ENCODE data around the gene IMMT.
A peak's percentile ranks its signal among the peaks of the same experiment; 100 is the strongest.
"Not testable (repeated sequence)": the region's sequence is repeated elsewhere in the genome, so short reads cannot be mapped to it uniquely, and the experiment has no call there.

IMMT gene
- long read RNA-seq, partial matches to known transcripts: 19 of 61 reads
- long read RNA-seq, other reads (novel, unspliced or antisense): 39 of 61 reads

- peak within 1 kb of the TSS; percentile 96 for H3K27ac ChIP-seq (replicated peaks)
- peak within 1 kb of the TSS; percentile 85 for H3K4me3 ChIP-seq (replicated peaks; ENCODE audit: insufficient read depth, low read length)
- peak; percentile 96 to 98 for DNase-seq (ENCODE audit: low read depth in 1 of 2, low spot score in 1 of 2)
- TF ChIP-seq REST (IDR thresholded peaks at IDR 0.05; ENCODE audit: insufficient replicate concordance, low read depth) (peak; percentile 64), CTCF (IDR thresholded peaks at IDR 0.05; ENCODE audit: insufficient read depth, low read length) (no peak), POLR2AphosphoS5 (IDR thresholded peaks at IDR 0.05; ENCODE audit: low read depth) (peak; percentile 97), SPI1 (IDR thresholded peaks at IDR 0.05; ENCODE audit: borderline replicate concordance, low read depth) (no peak), GABPA (IDR thresholded peaks at IDR 0.05; ENCODE audit: low read depth) (peak; percentile 92)
- H3K27me3 ChIP-seq (ENCODE audit: insufficient read depth, poor library complexity, severe bottlenecking): no peaks in the 10 kb centered on the region
Measured at GRCh38 chr2:86195055-86195807, at the start of gene IMMT. Gene IMMT, minus strand, starts transcription at chr2:86195462. Its CDS starts 80 bp downstream, at chr2:86195382.

GRCh38 chr2:86244781-86245180 is 49.5 kb upstream of the IMMT start:
- H3K27ac ChIP-seq (replicated peaks); H3K27me3 ChIP-seq (ENCODE audit: insufficient read depth, poor library complexity, severe bottlenecking); DNase-seq (ENCODE audit: low read depth in 1 of 2, low spot score in 1 of 2); H3K4me3 ChIP-seq (replicated peaks; ENCODE audit: insufficient read depth, low read length): not testable (repeated sequence)

- TF ChIP-seq POLR2AphosphoS5 (IDR thresholded peaks at IDR 0.05; ENCODE audit: low read depth) (no peak), CTCF (IDR thresholded peaks at IDR 0.05; ENCODE audit: insufficient read depth, low read length) (no peak), REST (IDR thresholded peaks at IDR 0.05; ENCODE audit: insufficient replicate concordance, low read depth) (no peak), GABPA (IDR thresholded peaks at IDR 0.05; ENCODE audit: low read depth) (no peak), SPI1 (IDR thresholded peaks at IDR 0.05; ENCODE audit: borderline replicate concordance, low read depth) (no peak)
- Histone ChIP-seq H3K27me3 (ENCODE audit: insufficient read depth, poor library complexity, severe bottlenecking) (no peaks in the 10 kb centered on the region), H3K4me3 (replicated peaks; ENCODE audit: insufficient read depth, low read length) (no peak overlapping the region), H3K27ac (replicated peaks) (no peak overlapping the region)
- DNase-seq (ENCODE audit: low read depth in 1 of 2, low spot score in 1 of 2): peak in 1 of 2 experiments; percentile 41
Measured at GRCh38 chr2:86243950-86244733, 48.9 kb upstream of the IMMT start.

DNA sequence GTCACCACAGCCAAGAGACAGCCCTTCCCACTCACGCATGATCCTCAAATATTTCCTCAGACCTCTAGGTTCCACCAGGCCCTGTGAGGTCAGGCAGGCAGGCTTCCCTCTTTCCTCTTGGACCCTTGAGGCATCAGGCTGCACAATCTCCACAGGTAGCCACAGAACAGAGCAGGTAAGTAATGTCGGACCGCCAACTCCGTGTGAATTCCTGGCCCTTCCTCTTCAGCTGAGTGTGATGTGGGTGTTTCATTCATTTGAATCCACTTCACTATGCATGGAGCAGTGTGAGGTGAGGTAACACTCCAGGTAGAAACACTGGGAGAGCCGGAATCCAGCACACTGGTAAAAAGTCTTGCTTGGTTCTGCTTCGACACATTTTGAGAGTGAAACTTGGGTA is 48.0 kb upstream of the IMMT start:
- no peak for TF ChIP-seq POLR2AphosphoS5 (IDR thresholded peaks at IDR 0.05; ENCODE audit: low read depth)
- no peak for TF ChIP-seq GABPA (IDR thresholded peaks at IDR 0.05; ENCODE audit: low read depth)
- TF ChIP-seq CTCF (IDR thresholded peaks at IDR 0.05; ENCODE audit: insufficient read depth, low read length): no peak
- TF ChIP-seq REST (IDR thresholded peaks at IDR 0.05; ENCODE audit: insufficient replicate concordance, low read depth): no peak
- no peak for TF ChIP-seq SPI1 (IDR thresholded peaks at IDR 0.05; ENCODE audit: borderline replicate concordance, low read depth)
- Histone ChIP-seq H3K4me3 (replicated peaks; ENCODE audit: insufficient read depth, low read length) (no peak overlapping the region), H3K27ac (replicated peaks) (no peak overlapping the region), H3K27me3 (ENCODE audit: insufficient read depth, poor library complexity, severe bottlenecking) (no peaks in the 10 kb centered on the region)
- DNase-seq (ENCODE audit: low read depth in 1 of 2, low spot score in 1 of 2): no peak
